ENCODE measurements around the gene ADGRE2.
A peak's percentile ranks its signal among the peaks of the same experiment; 100 is the strongest.

Gene ADGRE2

DNA sequence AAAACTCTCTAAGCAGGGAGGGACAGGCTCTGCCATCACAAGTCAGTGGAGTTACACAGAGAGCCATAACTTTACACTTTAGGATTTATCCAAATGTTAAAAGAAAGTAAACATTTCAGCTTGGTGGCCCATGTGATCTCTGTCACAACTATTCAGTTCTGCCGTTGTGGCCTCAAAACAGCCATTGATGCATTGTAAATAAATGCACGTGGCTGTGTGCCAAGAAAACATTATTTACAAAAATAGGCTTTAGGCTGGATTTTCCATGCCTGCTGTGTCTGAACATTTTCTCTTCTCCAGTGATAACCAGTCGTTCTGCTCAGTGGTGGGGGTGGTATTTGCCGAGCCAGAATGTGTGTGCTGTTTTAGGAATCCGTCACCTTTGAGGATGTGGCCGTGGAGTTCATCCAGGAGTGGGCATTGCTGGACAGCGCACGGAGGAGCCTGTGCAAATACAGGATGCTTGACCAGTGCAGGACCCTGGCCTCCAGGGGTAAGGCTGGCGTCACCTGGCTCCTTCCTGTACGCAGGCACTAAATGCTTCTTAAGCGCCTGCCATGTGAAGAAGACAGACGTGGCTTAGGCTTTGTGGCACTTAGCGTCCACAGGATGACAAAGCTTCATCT is 83.6 kb downstream of the ADGRE2 start:
- H3K9ac ChIP-seq (ENCODE audit: low read length), result no peak overlapping the region
- H3K4me3 ChIP-seq (ENCODE audit: low read depth in 1 of 2, low read length in 2 of 2), result no peak overlapping the region
- no peak overlapping the region for H3K27ac ChIP-seq (ENCODE audit: low read depth, low read length)
- no peaks in the 10 kb centered on the region for H3K9me3 ChIP-seq (ENCODE audit: low read length)
- no peaks in the 10 kb centered on the region for H3K27me3 ChIP-seq (ENCODE audit: control insufficient read depth in 1 of 2, insufficient read depth in 2 of 2, low read length in 2 of 2)
- H3K4me1 ChIP-seq (ENCODE audit: insufficient read depth, low read length), result peaks cover 8% of the 10 kb centered on the region
- peaks cover 36% of the 10 kb centered on the region for H3K36me3 ChIP-seq (ENCODE audit: insufficient read depth, low read length)

GRCh38 chr19:14689598-14690503 is 88.5 kb downstream of the ADGRE2 start, which contains the start of gene ZNF333:
Gene ZNF333, plus strand, starts transcription at chr19:14690048. Its CDS starts 3,444 bp downstream, at chr19:14693492.
- Histone ChIP-seq H3K4me1 (ENCODE audit: insufficient read depth, low read length) (peaks cover 14% of the 10 kb centered on the region), H3K36me3 (ENCODE audit: insufficient read depth, low read length) (peaks cover 5% of the 10 kb centered on the region), H3K4me3 (ENCODE audit: low read depth in 1 of 2, low read length in 2 of 2) (peak within 1 kb of the TSS; percentile 55 to 84), H3K27ac (ENCODE audit: low read depth, low read length) (peak within 1 kb of the TSS; percentile 98), H3K9ac (ENCODE audit: low read length) (peak within 1 kb of the TSS; percentile 49), H3K9me3 (ENCODE audit: low read length) (no peaks in the 10 kb centered on the region), H3K27me3 (ENCODE audit: control insufficient read depth in 1 of 2, insufficient read depth in 2 of 2, low read length in 2 of 2) (no peaks in the 10 kb centered on the region)

GRCh38 chr19:14686411-14686810 is 91.9 kb downstream of the ADGRE2 start:
- no peak overlapping the region for H3K9ac ChIP-seq (ENCODE audit: low read length)
- no peak overlapping the region for H3K4me3 ChIP-seq (ENCODE audit: low read depth in 1 of 2, low read length in 2 of 2)
- H3K4me1 ChIP-seq (ENCODE audit: insufficient read depth, low read length), result peaks cover 14% of the 10 kb centered on the region
- no peaks in the 10 kb centered on the region for H3K9me3 ChIP-seq (ENCODE audit: low read length)
- no peak overlapping the region for H3K27ac ChIP-seq (ENCODE audit: low read depth, low read length)
- no peaks in the 10 kb centered on the region for H3K27me3 ChIP-seq (ENCODE audit: control insufficient read depth in 1 of 2, insufficient read depth in 2 of 2, low read length in 2 of 2)
- H3K36me3 ChIP-seq (ENCODE audit: insufficient read depth, low read length), result no peaks in the 10 kb centered on the region

DNA sequence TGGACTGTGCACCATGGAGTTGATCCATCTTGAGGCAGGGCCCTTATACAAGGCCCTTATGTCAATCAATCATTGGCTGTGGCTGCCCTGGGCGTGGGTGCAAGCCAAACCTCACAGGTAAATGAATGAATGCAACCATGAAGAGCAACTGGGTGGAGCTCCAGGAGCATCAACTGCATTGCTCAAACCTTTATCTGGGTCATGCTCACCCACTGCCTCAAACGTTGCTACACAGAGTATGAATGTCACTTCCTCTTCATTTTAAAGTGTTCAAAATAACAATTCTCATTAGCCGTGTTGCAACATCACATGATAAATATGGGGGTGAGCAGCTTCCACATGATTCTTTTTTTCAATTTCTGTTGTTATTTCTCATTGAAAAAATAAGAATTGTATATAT is 94.9 kb downstream of the ADGRE2 start:
- Histone ChIP-seq H3K9ac (ENCODE audit: low read length) (no peak overlapping the region), H3K27ac (ENCODE audit: low read depth, low read length) (no peak overlapping the region), H3K36me3 (ENCODE audit: insufficient read depth, low read length) (no peaks in the 10 kb centered on the region), H3K27me3 (ENCODE audit: control insufficient read depth in 1 of 2, insufficient read depth in 2 of 2, low read length in 2 of 2) (no peaks in the 10 kb centered on the region), H3K4me3 (ENCODE audit: low read depth in 1 of 2, low read length in 2 of 2) (no peak overlapping the region), H3K9me3 (ENCODE audit: low read length) (no peaks in the 10 kb centered on the region), H3K4me1 (ENCODE audit: insufficient read depth, low read length) (no peaks in the 10 kb centered on the region)
